Measurements from ENCODE around the gene SMYD3.

Gene SMYD3

GRCh38 chr1:246203180-246203579 lies 303.9 kb downstream of the SMYD3 start:
- no peak for DNase-seq

- DNase-seq, result no peak
Observed at GRCh38 chr1:246200738-246201137, 306.3 kb downstream of the SMYD3 start.

- DNase-seq, result no peak
Observed at GRCh38 chr1:246200225-246200624, 306.9 kb downstream of the SMYD3 start.

- no peak for DNase-seq
Observed at GRCh38 chr1:246199086-246199645, 307.9 kb downstream of the SMYD3 start.

GRCh38 chr1:246198115-246198816 lies 308.8 kb downstream of the SMYD3 start:
- no peak for DNase-seq

- DNase-seq, result no peak
Observed at GRCh38 chr1:246197076-246197475, 310.0 kb downstream of the SMYD3 start.

- no peak for DNase-seq
Observed at GRCh38 chr1:246195296-246195695, 311.8 kb downstream of the SMYD3 start.

GRCh38 chr1:246193537-246193936 lies 313.5 kb downstream of the SMYD3 start:
- DNase-seq, result no peak

GRCh38 chr1:246189126-246189525 lies 318.0 kb downstream of the SMYD3 start:
- DNase-seq, result no peak

GRCh38 chr1:246187834-246188372 lies 319.2 kb downstream of the SMYD3 start:
- DNase-seq, result no peak

- DNase-seq, result no peak
Observed at GRCh38 chr1:246184503-246184902, 322.6 kb downstream of the SMYD3 start.

GRCh38 chr1:246182149-246182851 lies 324.8 kb downstream of the SMYD3 start:
- DNase-seq, result no peak

GRCh38 chr1:246181241-246181640 lies 325.8 kb downstream of the SMYD3 start:
- DNase-seq, result no peak

GRCh38 chr1:246179401-246179800 lies 327.7 kb downstream of the SMYD3 start:
- DNase-seq, result no peak

GRCh38 chr1:246178717-246179311 lies 328.3 kb downstream of the SMYD3 start:
- DNase-seq, result no peak

- DNase-seq, result no peak
Observed at GRCh38 chr1:246176126-246177024, 330.7 kb downstream of the SMYD3 start.

- no peak for DNase-seq
Observed at GRCh38 chr1:246170574-246171261, 336.4 kb downstream of the SMYD3 start.

- DNase-seq, result no peak
Observed at GRCh38 chr1:246169486-246169885, 337.6 kb downstream of the SMYD3 start.

GRCh38 chr1:246169019-246169418 lies 338.1 kb downstream of the SMYD3 start:
- no peak for DNase-seq

GRCh38 chr1:246166841-246167240 lies 340.2 kb downstream of the SMYD3 start:
- no peak for DNase-seq

- no peak for DNase-seq
Observed at GRCh38 chr1:246165826-246166709, 341.0 kb downstream of the SMYD3 start.

All from midbrain (tissue), 1 donor.